K562 (cell line): ENCODE results near the gene KNDC1. TPM values are rescaled to one million over a fixed set of nuclear protein-coding genes. Genes with fewer than 3 reads are reported as not detected.
"Not testable (repeated sequence)": the region's sequence is repeated elsewhere in the genome, so short reads cannot be mapped to it uniquely, and the experiment has no call there.

Experiments used
- ATAC-seq: fragments of 200-7000 bp; cut with Tn5 transposase; 3 replicates; pipeline ENCODE4 v1.9.1; 2020; ENCODE audit warnings: moderate library complexity
- BruUV-seq: library from RNA; stranded (reverse); fragments of 400-500 nt; replicated peaks from 2 replicates; lab custom pipeline; 2021; lab: Mats Ljungman, UMichigan
- CTCF ChIA-PET: fragments of 300-600 bp; formaldehyde crosslinking; extraction: SDS; loops from one replicate; lab custom pipeline; 2021; ENCODE audit warnings: low intra/inter-chr PET ratio; lab: Yijun Ruan, JAX
- POLR2A ChIA-PET: fragments of 300-600, 350-650 bp; sonication (Branson Sonifier 250); formaldehyde crosslinking; extraction: SDS; loops from one replicate; lab custom pipeline; 2021; ENCODE audit warnings: antibody characterized with exemption, inconsistent platforms; lab: Yijun Ruan, JAX
- DNase-seq, 4 experiments: peaks; one replicate each; pipeline versions ENCODE4 v3.0.0 to v3.0.0-alpha.2; 2011 to 2018; ENCODE audit warnings: low spot score in 3 of 4, mixed read lengths in 3 of 4; ENCODE audit errors: extremely low read depth in 1 of 4
- FAIRE-seq: peaks from 2 replicates; lab custom pipeline; 2011; peaks lifted over from hg19 to GRCh38; lab: Jason Lieb, UNC
- H2AFZ ChIP-seq: 2 replicates; pipeline ENCODE4 v1.6.0; 2011; ENCODE audit warnings: low read depth, low read length, control low read depth, inconsistent platforms
- H3K27ac ChIP-seq: fragments of 200-600 bp; 3 replicates; pipeline ENCODE4 v1.8.0; 2011; ENCODE audit warnings: low read depth, mild to moderate bottlenecking, control low read depth, inconsistent platforms, low read length, moderate library complexity, mixed read lengths; ENCODE audit errors: extremely low read depth
- H3K27me3 ChIP-seq, 2 experiments: fragments of 300-600 bp in 1 of 2; 2 replicates in 1 of 2; 3 replicates in 1 of 2; pipeline versions ENCODE4 v1.6.0 to v1.8.0; 2011; ENCODE audit warnings: inconsistent platforms in 2 of 2, low read length in 2 of 2, mild to moderate bottlenecking in 1 of 2, mixed read lengths in 1 of 2, moderate library complexity in 1 of 2; ENCODE audit not compliant: control insufficient read depth in 2 of 2, insufficient read depth in 2 of 2
- H3K36me3 ChIP-seq: fragments of 300-600 bp; 3 replicates; pipeline ENCODE4 v1.8.0; 2011; ENCODE audit warnings: mild to moderate bottlenecking, low read length, inconsistent platforms; ENCODE audit not compliant: control insufficient read depth, insufficient read depth
- H3K4me1 ChIP-seq, 2 experiments: fragments of 200-600 bp in 1 of 2; replicated peaks in 1 of 2; 2 replicates in 1 of 2; 3 replicates in 1 of 2; pipeline versions ENCODE4 v1.5.1 to v1.8.0; 2011; ENCODE audit warnings: inconsistent platforms in 2 of 2, low read length in 2 of 2, mild to moderate bottlenecking in 1 of 2, mixed read lengths in 1 of 2, moderate library complexity in 1 of 2; ENCODE audit not compliant: control insufficient read depth in 2 of 2, insufficient read depth in 2 of 2
- H3K4me2 ChIP-seq: 2 replicates; pipeline ENCODE4 v1.6.1; 2011; ENCODE audit warnings: low read length, control low read depth, inconsistent platforms, mixed read lengths; ENCODE audit not compliant: insufficient read depth
- H3K4me3 ChIP-seq: fragments of 200-600 bp; sonication (generic), shearing (Covaris generic); 2 replicates; pipeline ENCODE4 v1.5.1; 2016; ENCODE audit warnings: control low read depth, inconsistent platforms
- H3K79me2 ChIP-seq: fragments of 200-600 bp; 3 replicates; pipeline ENCODE4 v1.8.0; 2011; ENCODE audit warnings: low read length, inconsistent platforms; ENCODE audit not compliant: control insufficient read depth, insufficient read depth
- H3K9ac ChIP-seq, 2 experiments: 2 replicates each; pipeline versions ENCODE4 v1.6.0 to v1.6.1; 2011; ENCODE audit warnings: low read depth in 2 of 2, low read length in 2 of 2, control low read depth in 1 of 2, inconsistent platforms in 1 of 2, mild to moderate bottlenecking in 1 of 2, mixed read lengths in 1 of 2; ENCODE audit not compliant: insufficient read depth in 1 of 2
- H3K9me1 ChIP-seq: one replicate; pipeline ENCODE4 v1.6.0; 2011; ENCODE audit warnings: inconsistent platforms, mild to moderate bottlenecking, low read length, moderate library complexity; ENCODE audit not compliant: control insufficient read depth, insufficient read depth
- H3K9me3 ChIP-seq: replicated peaks from 2 replicates; pipeline ENCODE4 v1.5.1; 2011; ENCODE audit warnings: low read depth, low read length, inconsistent platforms; ENCODE audit not compliant: control insufficient read depth, insufficient read depth
- H4K20me1 ChIP-seq: replicated peaks from 2 replicates; pipeline ENCODE4 v1.6.1; 2011; ENCODE audit warnings: low read length, inconsistent platforms, mixed read lengths; ENCODE audit not compliant: control insufficient read depth, insufficient read depth
- ESRRA ChIP-seq: fragments of 450-650 bp; IDR thresholded peaks from 2 replicates; pipeline ENCODE4 v1.6.1; 2014; ENCODE audit warnings: low read depth, mild to moderate bottlenecking, moderate library complexity, borderline replicate concordance
- RFX5 ChIP-seq: IDR thresholded peaks from 2 replicates; pipeline ENCODE4 v1.6.1; 2011; ENCODE audit warnings: low read depth, mild to moderate bottlenecking, improper control_type of control experiment, low read length
- ZNF12 ChIP-seq: sonication (generic); formaldehyde crosslinking; IDR thresholded peaks from 2 replicates; pipeline ENCODE4 v1.4.0; 2020; ENCODE audit warnings: mild to moderate bottlenecking, missing genetic modification reagents
- WGBS: fragments of 100-300 bp; shearing (Covaris generic); methylation state at CpG from one replicate; pipeline ENCODE4 v1.1.6; 2016; ENCODE audit warnings: low coverage, mixed read lengths; ENCODE audit not compliant: insufficient coverage; ENCODE audit errors: missing lambda C conversion rate; 5-methylcytosine and 5-hydroxymethylcytosine counted together
- in situ Hi-C: fragments of 300-500 bp; cut with MboI; formaldehyde crosslinking; loops from 4 replicates; pipeline ENCODE4 v1.15.0; 2018; ENCODE audit warnings: inconsistent platforms, mixed read lengths
- intact Hi-C: fragments of 100-400 bp; cut with micrococcal nuclease; formaldehyde crosslinking; loops from 2 replicates; pipeline ENCODE4 v1.14.2; 2022
- polyA plus RNA-seq, 8 experiments: library from polyadenylated mRNA; depleted of rRNA in 4 of 8; stranded (reverse) in 5 of 8; unstranded in 3 of 8; fragments of >200 nt; fragmentation: Nextera tagmentation in 2 of 8; fragmentation: Illumina TruSeq in 1 of 8; extraction: Ambion mirVana in 2 of 8; extraction: Trizol in 1 of 8; gene quantifications; 2 replicates each; pipeline versions ENCODE4 v1.2.1 to v1.2.3, GENCODE V29; 2011 to 2014; ENCODE audit warnings: inconsistent platforms in 1 of 8, missing spikeins in 1 of 8
- total RNA-seq, 7 experiments: library from RNA; depleted of rRNA in 6 of 7; stranded (reverse); fragments of >200 nt in 6 of 7; fragmentation: Illumina TruSeq in 2 of 7; extraction: Trizol in 2 of 7; gene quantifications; 2 replicates each; pipeline versions ENCODE4 v1.2.1 to v1.2.3, GENCODE V29; 2011 to 2021; ENCODE audit warnings: low replicate concordance in 1 of 7

KNDC1 gene
- total and polyA plus RNA-seq, 9 of the 15 experiments (the other 6 are each of a cell fraction or from before 2014, with no cell fraction given): 0.07 to 0.26 (median 0.11) TPM; not detected in 6

DNA sequence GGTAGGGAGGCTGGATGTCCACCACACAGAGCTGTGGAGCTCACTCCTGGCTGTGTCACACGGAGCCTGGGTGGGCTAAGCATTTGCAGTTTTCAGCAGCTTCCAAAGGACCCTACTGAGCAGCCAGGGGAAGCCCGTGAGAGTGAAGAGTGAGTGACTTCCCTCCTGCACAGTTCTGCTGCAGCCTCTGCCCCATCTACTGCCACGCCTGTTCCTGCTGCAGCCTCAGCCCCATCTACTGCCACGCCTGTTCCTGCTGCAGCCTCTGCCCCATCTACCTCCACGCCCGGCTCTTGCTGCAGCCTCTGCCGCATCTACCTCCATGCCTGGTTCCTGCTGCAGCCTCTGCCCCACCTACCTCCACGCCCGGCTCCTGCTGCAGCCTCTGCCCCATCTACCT lies 104.4 kb downstream of the KNDC1 start (continued):
- TF ChIP-seq ESRRA: no peak
- TF ChIP-seq RFX5: no peak
- no peak for TF ChIP-seq ZNF12

DNA sequence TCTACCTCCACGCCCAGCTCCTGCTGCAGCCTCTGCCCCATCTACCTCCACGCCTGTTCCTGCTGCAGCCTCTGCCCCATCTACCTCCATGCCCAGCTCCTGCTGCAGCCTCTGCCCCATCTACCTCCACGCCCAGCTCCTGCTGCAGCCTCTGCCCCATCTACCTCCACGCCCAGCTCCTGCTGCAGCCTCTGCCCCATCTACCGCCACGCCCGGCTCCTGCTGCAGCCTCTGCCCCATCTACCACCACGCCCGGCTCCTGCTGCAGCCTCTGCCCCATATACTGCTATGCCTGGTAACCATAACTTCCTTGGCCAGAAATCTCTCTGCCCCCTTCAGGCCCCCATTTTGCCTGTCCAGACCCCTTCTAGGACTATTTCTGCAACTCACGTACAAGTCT lies 105.0 kb downstream of the KNDC1 start:
- H2AFZ ChIP-seq: not testable (repeated sequence)

More for the DNA sequence above, 105.0 kb downstream of the KNDC1 start:
- ATAC-seq, H3K27me3 ChIP-seq, CTCF ChIA-PET, H3K27ac ChIP-seq, in situ Hi-C loops, FAIRE-seq, intact Hi-C loops, H3K79me2 ChIP-seq, H4K20me1 ChIP-seq, H3K9me3 ChIP-seq, H3K9me1 ChIP-seq, H3K36me3 ChIP-seq, BruUV-seq, H3K9ac ChIP-seq, H3K4me3 ChIP-seq, POLR2A ChIA-PET, DNase-seq, H3K4me2 ChIP-seq: not testable (repeated sequence)
- WGBS: 47% methylated on average over 5 of the region's 10 CpGs
- H3K4me1 ChIP-seq: peaks cover 2 to 78% of the 10 kb centered on the region in 2 experiments; a peak in 3 of 5 replicates
